Lower leg skin (tissue), 3 donors: ENCODE measurements around the gene PMEL.

ENCODE experiments used
- CTCF ChIP-seq, 3 donors: fragments of 450-650 bp; IDR thresholded peaks; one replicate each; pipeline ENCODE4 v1.5.1; 2016; ENCODE audit warnings: antibody characterized with exemption in 3 of 3, mild to moderate bottlenecking in 3 of 3, moderate library complexity in 2 of 3
- POLR2A ChIP-seq, 2 donors: fragments of 450-650 bp; IDR thresholded peaks; one replicate each; pipeline ENCODE4 v1.6.1; 2016 to 2017; ENCODE audit warnings: antibody characterized with exemption in 2 of 2, mild to moderate bottlenecking in 1 of 2, moderate library complexity in 1 of 2

- TF ChIP-seq CTCF (IDR thresholded peaks at IDR 0.05) (no peak), POLR2A (IDR thresholded peaks at IDR 0.05) (no peak)
These were observed 31.1 kb upstream of the PMEL start, which contains the start of gene SUOX for GRCh38 chr12:55996715-55997534.
